Muscle of leg (tissue), 11 donors: ENCODE data around the gene SYAP1. TPM values are rescaled to one million over a fixed set of nuclear protein-coding genes. Genes with fewer than 3 reads are reported as not detected.
"Not testable (repeated sequence)": the region's sequence is repeated elsewhere in the genome, so short reads cannot be mapped to it uniquely, and the experiment has no call there.

Experiments used
- DNase-seq: peaks from one replicate; pipeline ENCODE4 v3.0.0; 2013
- H3K27ac ChIP-seq: one replicate; pipeline ENCODE4 v1.5.1; 2013; ENCODE audit warnings: mild to moderate bottlenecking, low read length, control low read depth
- H3K27me3 ChIP-seq: one replicate; pipeline ENCODE4 v1.6.1; 2013; ENCODE audit warnings: low read length; ENCODE audit not compliant: control insufficient read depth, insufficient read depth
- H3K36me3 ChIP-seq: one replicate; pipeline ENCODE4 v1.6.1; 2013; ENCODE audit warnings: low read length; ENCODE audit not compliant: control insufficient read depth, insufficient read depth
- H3K4me1 ChIP-seq: one replicate; pipeline ENCODE4 v1.6.1; 2013; ENCODE audit warnings: low read length; ENCODE audit not compliant: control insufficient read depth, insufficient read depth
- H3K4me3 ChIP-seq: one replicate; pipeline ENCODE4 v1.5.1; 2013; ENCODE audit warnings: low read length, control low read depth
- H3K9me3 ChIP-seq: replicated peaks from 2 replicates; pipeline ENCODE4 v1.6.1; 2013; ENCODE audit warnings: low read depth, low read length; ENCODE audit not compliant: control insufficient read depth
- WGBS: methylation state at CpG from one replicate; pipeline ENCODE4 v1.1.5; 2013; ENCODE audit warnings: missing lambda C conversion rate; ENCODE audit not compliant: insufficient coverage; 5-methylcytosine and 5-hydroxymethylcytosine counted together
- polyA plus RNA-seq, 8 donors: library from polyadenylated mRNA; unstranded; fragments of 120-200 nt; gene quantifications; one replicate each; pipeline versions ENCODE4 v1.2.1 to v1.2.3, GENCODE V29; 2013; ENCODE audit warnings: inconsistent platforms in 1 of 8, low replicate concordance in 1 of 8; ENCODE audit not compliant: insufficient read length in 8 of 8, insufficient read depth in 1 of 8
- total RNA-seq: library from RNA; stranded (reverse); fragments of 120-200 nt; gene quantifications from one replicate; pipeline ENCODE4 v1.2.4, GENCODE V29; 2013

The SYAP1 gene
- total and polyA plus RNA-seq, 9 donors = 11.6 to 17.2 (median 12.8) TPM

GRCh38 chrX:16718824-16719333 lies 533 bp upstream of the SYAP1 start:
- Histone ChIP-seq H3K36me3 (no peaks in the 10 kb centered on the region), H3K4me3 (peak overlapping the region; percentile 77), H3K27me3 (peaks cover 12% of the 10 kb centered on the region), H3K9me3 (no peaks in the 10 kb centered on the region), H3K4me1 (peaks cover 10% of the 10 kb centered on the region), H3K27ac (peak overlapping the region; percentile 95)
- no peak for DNase-seq
- no CpG with 5 or more reads among the region's 6 CpGs for WGBS

GRCh38 chrX:16722481-16722880 lies 3.1 kb downstream of the SYAP1 start:
- Histone ChIP-seq H3K27me3 (peaks cover 16% of the 10 kb centered on the region), H3K9me3 (no peaks in the 10 kb centered on the region), H3K4me3 (no peak overlapping the region), H3K36me3 (no peaks in the 10 kb centered on the region), H3K27ac (no peak overlapping the region), H3K4me1 (peaks cover 10% of the 10 kb centered on the region)
- DNase-seq = no peak
- no CpG with 5 or more reads among the region's 4 CpGs for WGBS

- Histone ChIP-seq H3K4me3 (no peak overlapping the region), H3K27ac (no peak overlapping the region), H3K36me3 (no peaks in the 10 kb centered on the region), H3K9me3 (no peaks in the 10 kb centered on the region), H3K27me3 (peaks cover 14% of the 10 kb centered on the region), H3K4me1 (peaks cover 6% of the 10 kb centered on the region)
- no peak for DNase-seq
- 87% methylated on average over 6 of the region's 7 CpGs for WGBS
These were observed 5.7 kb downstream of the SYAP1 start for GRCh38 chrX:16725072-16725471.

- H3K27me3 ChIP-seq = peaks cover 14% of the 10 kb centered on the region
- not testable (repeated sequence) for DNase-seq, H3K9me3 ChIP-seq, H3K27ac ChIP-seq, H3K4me1 ChIP-seq, H3K4me3 ChIP-seq, H3K36me3 ChIP-seq
- WGBS = no CpG with 5 or more reads among the region's 5 CpGs
These were observed 7.1 kb downstream of the SYAP1 start for GRCh38 chrX:16726347-16726988.

- Histone ChIP-seq H3K36me3 (no peaks in the 10 kb centered on the region), H3K27ac (no peak overlapping the region), H3K27me3 (peaks cover 15% of the 10 kb centered on the region), H3K4me1 (no peaks in the 10 kb centered on the region), H3K4me3 (no peak overlapping the region), H3K9me3 (no peaks in the 10 kb centered on the region)
- no peak for DNase-seq
These were observed 8.2 kb downstream of the SYAP1 start for GRCh38 chrX:16727637-16728036.

GRCh38 chrX:16730450-16730849 lies 11.0 kb downstream of the SYAP1 start:
- H3K9me3 ChIP-seq = no peaks in the 10 kb centered on the region
- no peaks in the 10 kb centered on the region for H3K4me1 ChIP-seq
- no CpG with 5 or more reads among the region's 1 CpG for WGBS

GRCh38 chrX:16733013-16733412 lies 13.6 kb downstream of the SYAP1 start:
- H3K4me3 ChIP-seq = no peak overlapping the region
- H3K4me1 ChIP-seq = no peaks in the 10 kb centered on the region
- H3K27ac ChIP-seq = no peak overlapping the region
- peaks cover 18% of the 10 kb centered on the region for H3K36me3 ChIP-seq
- DNase-seq = no peak
- peaks cover 5% of the 10 kb centered on the region for H3K27me3 ChIP-seq
- no peaks in the 10 kb centered on the region for H3K9me3 ChIP-seq

More at GRCh38 chrX:16730450-16730849, 11.0 kb downstream of the SYAP1 start:
- Histone ChIP-seq H3K36me3 (no peaks in the 10 kb centered on the region), H3K4me3 (no peak overlapping the region), H3K27me3 (peaks cover 6% of the 10 kb centered on the region), H3K27ac (no peak overlapping the region)
- DNase-seq = no peak

GRCh38 chrX:16737024-16737423 lies 17.6 kb downstream of the SYAP1 start:
- WGBS = 100% methylated on average over 2 of the region's 5 CpGs
- Histone ChIP-seq H3K36me3 (peaks cover 21% of the 10 kb centered on the region), H3K4me1 (no peaks in the 10 kb centered on the region)

GRCh38 chrX:16739574-16739973 lies 20.2 kb downstream of the SYAP1 start:
- Histone ChIP-seq H3K27me3 (peaks cover 10% of the 10 kb centered on the region), H3K4me3 (no peak overlapping the region), H3K9me3 (no peaks in the 10 kb centered on the region), H3K4me1 (no peaks in the 10 kb centered on the region), H3K27ac (no peak overlapping the region), H3K36me3 (peaks cover 35% of the 10 kb centered on the region)
- DNase-seq = no peak
- WGBS = 73% methylated on average over 6 of the region's 6 CpGs

More at GRCh38 chrX:16737024-16737423, 17.6 kb downstream of the SYAP1 start:
- no peak overlapping the region for H3K27ac ChIP-seq
- no peaks in the 10 kb centered on the region for H3K9me3 ChIP-seq
- no peak overlapping the region for H3K4me3 ChIP-seq
- DNase-seq = no peak
- peaks cover 7% of the 10 kb centered on the region for H3K27me3 ChIP-seq

GRCh38 chrX:16743604-16744325 lies 24.4 kb downstream of the SYAP1 start:
- WGBS = 95% methylated on average over 9 of the region's 12 CpGs
- no peak overlapping the region for H3K4me3 ChIP-seq
- no peak overlapping the region for H3K27ac ChIP-seq
- peaks cover 13% of the 10 kb centered on the region for H3K27me3 ChIP-seq
- H3K36me3 ChIP-seq = peaks cover 41% of the 10 kb centered on the region
- no peaks in the 10 kb centered on the region for H3K9me3 ChIP-seq
- no peak for DNase-seq
- H3K4me1 ChIP-seq = no peaks in the 10 kb centered on the region
